GM21515 (cell line): ENCODE results near the gene C5orf58.
A peak's percentile ranks its signal among the peaks of the same experiment; 100 is the strongest.

Experiments
- ATAC-seq: cut with Tn5 transposase; IDR thresholded peaks from one replicate; pipeline ENCODE4 v1.9.1; 2021; ENCODE audit not compliant: unreplicated experiment

The C5orf58 gene

DNA sequence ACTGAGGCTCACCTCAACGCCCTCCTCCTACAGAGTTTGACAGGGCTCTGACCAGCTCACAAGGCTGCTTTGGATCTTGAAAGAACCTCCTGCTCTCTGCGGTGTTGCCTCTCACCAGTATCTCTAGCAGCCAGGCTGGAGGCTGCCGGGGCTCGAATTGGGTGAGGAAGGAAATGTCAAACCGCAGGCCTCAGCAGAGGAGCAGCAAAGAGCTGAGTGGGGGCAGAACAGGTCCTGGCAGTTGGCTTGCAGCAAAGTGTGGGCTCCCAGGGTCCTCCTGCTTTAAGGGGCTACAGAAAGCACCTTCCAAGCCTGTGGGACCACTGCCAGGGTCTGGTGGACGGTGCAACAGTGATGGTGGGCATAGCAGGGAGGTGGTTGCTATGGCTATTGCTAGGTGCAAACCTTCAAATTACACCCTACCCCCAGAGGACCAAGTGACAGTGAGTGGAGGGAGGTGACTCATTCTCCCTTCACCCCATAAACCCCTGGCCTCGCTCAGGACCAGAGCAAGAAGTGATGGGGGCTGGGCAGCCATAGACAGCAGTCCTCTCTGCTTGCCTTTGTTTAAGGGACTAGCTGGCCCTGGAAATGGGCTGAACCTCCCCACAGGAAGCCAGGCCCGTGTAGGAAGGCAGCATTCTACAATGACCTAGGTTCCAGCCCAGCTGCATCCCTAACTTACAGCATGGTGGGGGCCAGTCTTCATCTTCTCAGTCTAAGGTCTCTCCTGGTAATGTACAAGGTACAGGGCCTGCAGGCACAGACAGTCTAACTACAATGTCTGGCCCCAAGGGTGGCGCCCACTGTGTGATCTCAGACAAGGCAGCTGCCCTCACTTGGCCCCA, 46.0 kb downstream of the C5orf58 start:
- peak; percentile 94 for ATAC-seq

DNA sequence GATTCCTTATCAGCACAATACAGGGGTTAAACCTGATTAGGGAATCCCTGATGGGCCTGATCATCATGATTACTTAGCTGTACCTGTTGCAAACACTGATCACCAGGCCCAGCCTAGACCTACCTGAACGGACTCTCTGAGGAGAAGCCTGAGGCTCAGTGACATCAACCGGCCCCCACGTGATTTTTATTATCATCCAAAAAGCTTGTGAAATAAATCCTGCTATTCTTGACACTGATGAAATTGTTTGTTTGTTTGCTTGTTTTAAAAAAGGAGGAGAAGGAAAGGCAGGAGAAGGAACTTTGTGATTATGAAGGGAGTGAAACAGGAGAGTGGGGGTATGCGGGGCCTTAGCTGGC, 46.7 kb downstream of the C5orf58 start:
- no peak for ATAC-seq

DNA sequence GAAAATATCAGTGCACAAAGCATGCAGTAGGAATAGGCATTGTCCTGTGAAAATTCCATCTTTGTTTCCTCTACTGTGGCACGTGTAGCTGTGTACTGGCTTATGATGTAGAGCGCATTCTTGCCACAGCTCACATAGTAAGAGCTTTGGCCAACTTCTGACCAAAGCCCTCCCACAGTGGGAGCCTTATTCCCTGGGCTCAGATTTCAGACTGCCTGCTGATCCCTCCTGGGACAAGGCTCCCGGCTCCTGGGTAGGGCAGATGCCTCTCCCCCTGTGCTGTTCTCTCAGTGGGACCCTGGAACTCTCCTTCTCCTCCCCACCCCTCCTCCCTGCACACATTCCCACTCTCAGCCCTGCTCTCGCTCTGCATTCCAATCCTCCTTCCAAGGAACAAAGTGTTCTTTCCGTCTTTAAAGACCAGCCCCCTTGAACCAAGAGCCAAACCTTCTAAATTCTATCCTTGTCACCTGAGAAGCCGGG, 47.3 kb downstream of the C5orf58 start:
- ATAC-seq = no peak

DNA sequence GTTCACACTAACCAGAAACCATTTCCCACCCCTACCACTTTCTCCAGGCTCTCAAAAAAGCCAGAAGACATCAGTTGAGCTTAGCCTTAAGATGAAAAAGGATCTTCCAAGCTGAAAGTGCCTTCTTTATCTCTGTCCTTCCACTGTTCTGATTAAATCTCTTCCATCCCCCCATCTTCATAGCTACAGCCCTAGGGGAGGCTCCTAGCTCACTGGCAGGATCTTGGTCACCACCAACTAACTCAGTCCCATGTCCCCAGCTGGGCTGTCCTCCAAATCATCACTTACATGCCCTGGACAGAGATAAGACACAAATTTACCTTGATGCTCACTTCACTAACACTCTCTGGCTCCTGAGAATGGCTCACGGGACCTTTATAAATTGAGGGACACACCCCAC, 50.5 kb downstream of the C5orf58 start:
- no peak for ATAC-seq

DNA sequence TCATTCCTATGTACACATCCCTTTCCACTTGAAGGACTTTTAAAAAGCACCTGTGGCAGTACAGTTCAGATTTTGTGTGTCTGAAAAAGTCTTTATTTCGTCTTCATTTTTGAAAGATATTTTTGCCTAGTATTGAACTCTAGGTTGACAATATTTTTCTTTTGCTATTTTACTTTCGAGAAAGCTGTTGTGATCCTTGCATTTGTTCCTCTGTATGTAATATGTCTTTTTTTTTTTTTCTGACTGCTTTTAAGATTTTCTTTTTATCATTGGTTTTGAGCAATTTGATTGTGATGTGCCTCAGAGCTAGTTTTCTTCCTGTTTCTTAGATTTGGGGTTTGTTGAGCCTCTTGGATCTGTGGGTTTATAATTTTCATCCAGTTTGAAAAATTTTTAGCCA, 51.4 kb downstream of the C5orf58 start:
- ATAC-seq = no peak

DNA sequence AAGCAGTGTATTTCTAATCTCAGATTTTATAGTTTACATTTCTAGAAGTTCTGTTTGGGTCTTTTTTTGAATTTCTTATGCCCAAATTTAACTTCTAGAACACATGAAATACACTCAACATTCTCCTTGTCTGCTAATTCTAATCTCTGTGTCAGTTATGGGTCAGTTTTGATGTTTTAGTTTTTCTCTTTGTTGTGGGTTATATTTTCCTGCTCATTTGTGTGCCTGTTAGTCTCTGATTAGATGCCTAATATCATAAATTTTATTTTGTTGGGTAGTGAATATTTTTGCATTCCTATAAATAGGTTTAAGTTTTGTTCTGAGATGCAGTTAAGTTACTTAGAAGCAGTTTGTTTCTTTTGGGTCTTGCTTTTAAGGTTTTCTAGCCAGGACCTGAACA, 52.4 kb downstream of the C5orf58 start:
- ATAC-seq = no peak

DNA sequence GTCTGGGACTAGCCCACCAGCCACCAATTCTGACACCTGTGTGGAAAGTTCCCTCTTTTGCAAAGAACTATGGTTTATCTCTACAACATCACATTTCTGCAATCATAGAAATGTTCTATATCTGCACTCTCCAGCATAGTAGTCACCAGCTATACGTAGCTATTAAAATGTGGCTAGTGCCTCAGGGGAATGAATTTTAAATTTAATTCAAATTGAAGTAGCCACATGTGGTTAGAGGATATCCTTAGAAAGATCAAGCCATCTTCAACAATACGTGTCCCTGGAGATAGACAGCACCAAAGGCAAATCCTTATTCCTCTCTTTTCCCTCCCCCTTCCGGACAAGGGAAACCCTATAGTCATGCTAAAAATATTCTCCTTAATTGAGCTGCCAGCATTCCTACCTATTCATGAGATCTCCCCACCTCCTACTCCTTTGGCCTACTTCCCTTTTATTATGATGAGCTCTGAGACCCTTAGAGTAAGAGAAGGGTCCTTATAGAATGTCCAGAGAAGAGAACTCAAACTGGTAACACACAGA, 53.7 kb downstream of the C5orf58 start:
- ATAC-seq = no peak

DNA sequence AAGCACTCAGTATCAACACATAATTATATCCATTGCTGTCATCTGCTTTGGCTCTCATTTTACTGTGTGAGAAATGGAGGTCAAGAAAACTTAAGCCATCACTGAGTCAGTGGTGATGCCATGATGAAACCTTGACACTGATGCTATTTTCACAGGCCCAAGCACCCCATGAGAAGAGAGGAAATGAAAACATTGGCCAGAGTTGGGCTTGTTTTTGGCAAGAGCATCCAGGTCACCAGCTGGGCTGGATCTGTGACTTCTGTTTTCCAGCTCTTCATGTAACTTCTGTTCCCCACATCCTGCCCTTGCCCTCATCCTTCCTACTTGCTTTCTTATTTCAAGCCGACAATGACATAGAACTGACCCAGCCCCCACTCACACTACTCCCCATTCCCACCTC, 54.7 kb downstream of the C5orf58 start:
- no peak for ATAC-seq

DNA sequence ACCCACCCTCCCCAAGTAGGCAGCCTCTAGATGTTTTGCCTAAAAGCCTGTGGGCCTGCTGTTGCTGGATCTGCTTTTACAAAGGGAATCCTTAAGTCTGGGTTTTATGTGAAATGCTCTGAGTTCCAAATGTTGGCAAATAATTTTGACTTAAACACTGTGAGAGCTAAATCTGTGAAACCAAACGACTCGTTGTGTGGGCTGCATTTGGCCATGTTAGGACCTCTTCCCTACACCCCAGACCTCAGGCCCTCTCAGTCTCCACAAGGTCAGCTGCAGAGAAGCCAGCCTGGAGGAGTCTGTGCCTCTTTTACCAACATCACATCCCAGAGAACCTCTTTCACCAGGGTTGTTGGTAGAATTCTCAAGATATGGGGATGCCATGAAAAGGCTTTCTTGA, 55.4 kb downstream of the C5orf58 start:
- ATAC-seq = no peak

DNA sequence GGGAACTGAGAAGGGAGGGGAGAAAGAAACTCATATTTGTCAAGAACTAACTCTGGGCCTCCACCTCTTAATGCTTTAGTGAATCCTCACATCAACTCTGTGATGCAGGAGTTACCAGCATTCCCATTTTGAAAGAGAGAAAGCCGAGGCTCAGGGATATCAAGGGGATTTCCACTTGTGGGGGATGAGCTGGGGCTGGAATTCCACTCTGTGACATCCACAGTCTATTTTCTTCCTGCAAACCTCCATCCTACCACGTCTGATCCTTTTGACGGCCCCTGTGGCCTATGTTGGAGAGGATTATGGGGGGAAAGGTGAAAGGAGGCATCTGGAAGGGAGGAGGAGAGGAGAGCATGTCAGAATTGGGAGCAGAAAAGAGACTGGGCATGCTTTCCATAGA, 55.8 kb downstream of the C5orf58 start:
- ATAC-seq = no peak

DNA sequence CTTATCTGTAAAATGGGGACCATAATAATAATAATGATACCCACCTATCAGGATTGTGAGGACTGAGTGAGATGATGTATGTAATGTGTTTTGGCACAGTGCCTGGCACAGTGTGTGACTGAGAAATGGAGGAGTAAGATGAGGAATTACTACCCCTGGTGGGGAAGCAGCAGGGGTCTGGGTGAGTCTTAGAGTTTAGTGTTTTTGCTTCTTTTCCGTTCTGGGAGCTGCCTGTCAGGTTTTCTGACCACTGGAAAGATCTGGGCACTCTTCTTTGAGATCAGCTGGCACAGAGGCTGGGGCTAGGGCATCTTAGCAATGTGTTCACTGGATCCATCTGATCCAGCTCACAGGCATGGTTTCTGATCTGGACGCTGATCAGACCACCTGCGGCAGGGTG, 56.3 kb downstream of the C5orf58 start:
- ATAC-seq = no peak

DNA sequence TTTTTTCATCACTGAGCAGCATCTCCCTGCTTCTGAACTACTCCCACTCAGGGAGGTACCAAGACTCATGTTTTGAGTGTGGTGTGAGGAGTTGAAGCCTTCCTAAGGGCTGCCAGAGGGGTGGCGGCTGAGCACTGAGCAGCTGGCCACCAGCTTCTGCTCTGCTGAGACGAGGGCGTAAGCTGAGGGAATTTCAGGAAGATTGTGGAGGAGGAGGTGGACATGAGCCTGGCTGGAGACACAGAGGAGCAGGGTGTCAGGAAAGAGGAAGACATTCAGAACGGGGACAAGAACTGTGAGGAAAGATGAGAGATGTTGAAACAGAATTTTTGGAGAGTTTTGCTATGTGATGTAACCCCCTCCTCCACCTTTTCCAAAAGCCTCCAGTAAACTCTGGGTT, 57.0 kb downstream of the C5orf58 start:
- ATAC-seq = no peak

DNA sequence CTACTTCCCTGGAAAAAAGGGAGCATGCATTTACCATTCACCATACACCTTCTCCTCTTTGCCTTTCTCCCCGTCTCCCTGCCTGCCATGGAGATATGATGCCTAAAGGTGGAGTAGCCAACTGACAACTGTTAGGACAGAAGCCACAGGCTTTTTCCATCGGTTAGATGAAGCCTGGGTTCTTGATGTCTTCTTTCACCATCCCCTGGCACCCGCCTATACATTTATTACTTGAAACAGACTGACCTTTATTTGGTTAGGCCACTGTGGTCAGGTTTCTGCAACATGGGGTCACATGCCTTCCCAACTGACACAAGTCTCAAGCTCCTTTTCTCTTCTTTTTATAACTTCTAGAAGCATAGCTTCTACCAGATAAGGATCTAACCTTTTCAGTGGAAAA, 57.7 kb downstream of the C5orf58 start:
- no peak for ATAC-seq

DNA sequence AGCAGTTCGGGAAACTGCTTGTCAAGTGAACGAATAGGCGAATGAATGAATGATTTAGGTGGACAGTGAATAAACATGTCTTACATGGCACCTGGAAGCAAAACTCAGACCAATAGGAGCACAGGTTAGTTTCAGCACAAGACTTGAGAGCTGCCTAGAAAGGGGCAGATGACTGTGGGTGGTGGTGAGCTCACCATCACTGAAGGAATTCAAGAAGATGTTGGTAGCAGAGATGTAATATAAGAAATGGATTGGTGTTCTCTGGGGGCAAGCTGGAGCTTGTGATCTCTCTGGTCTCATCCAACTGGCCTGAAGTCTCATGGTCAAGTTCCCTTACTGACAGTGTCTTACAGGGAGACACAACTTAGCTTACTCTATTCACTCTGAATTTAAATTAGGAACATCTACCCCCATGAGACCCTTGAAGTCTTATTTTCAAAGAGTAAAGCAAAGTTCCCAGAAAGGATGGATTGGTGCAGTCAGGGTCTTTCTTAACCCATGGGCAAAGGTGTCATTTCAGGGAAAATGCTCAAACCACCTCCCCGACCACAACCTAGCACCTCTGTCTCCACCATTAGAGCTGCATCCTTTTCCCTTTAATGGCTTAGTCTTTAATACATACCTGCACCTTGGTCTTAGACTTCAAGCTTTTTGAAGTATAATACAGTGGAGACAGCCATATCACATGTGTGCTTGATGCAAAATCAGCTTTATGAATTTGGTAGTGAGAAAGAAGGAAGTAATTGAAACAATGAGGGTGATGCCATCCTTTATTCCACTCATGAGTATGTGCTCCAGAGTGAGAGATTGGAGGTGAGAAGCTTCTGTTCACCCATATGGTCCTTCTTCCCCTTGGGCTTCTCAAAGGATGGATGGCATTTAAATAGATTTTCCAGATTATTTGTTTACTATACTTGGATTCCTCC, 59.7 kb downstream of the C5orf58 start:
- ATAC-seq = no peak

DNA sequence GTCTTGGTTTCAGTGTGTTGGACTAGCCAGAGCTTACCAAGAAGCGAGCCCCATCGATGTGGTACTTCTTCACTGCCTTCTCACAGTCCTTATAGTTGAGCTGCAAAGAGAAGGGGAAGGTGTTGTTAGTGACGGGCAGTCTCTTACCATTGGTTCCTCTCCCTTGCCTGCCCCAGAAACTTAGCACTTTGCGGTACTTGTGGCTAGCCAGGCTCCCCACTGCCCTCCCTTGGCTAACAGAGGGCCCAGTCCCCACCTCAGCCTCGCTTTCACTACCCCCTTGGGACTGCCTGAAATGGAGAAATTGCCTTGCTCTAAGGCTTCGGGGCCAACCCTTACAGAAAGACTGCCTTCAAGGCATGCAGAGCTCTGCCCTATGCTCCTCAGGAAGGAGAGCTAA, 60.5 kb downstream of the C5orf58 start:
- peak; percentile 74 for ATAC-seq

DNA sequence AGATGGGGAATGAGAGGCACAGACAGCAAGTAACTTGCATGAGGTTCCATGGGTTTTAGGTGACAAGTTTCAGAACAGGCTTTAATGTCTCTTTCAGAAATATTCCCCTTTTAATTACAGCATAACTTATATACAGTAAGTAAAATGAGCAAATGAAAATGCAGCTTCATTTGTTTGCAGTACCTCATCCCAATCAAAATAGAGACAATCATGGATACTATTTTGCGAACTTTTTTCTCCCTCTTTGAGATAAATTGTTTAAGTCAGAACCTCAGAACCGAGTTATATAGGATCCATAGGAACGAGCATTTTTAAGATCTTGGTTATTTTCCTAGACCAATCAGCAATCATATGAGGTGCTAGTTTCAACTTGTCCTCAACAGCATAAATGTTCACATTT, 61.3 kb downstream of the C5orf58 start:
- no peak for ATAC-seq

DNA sequence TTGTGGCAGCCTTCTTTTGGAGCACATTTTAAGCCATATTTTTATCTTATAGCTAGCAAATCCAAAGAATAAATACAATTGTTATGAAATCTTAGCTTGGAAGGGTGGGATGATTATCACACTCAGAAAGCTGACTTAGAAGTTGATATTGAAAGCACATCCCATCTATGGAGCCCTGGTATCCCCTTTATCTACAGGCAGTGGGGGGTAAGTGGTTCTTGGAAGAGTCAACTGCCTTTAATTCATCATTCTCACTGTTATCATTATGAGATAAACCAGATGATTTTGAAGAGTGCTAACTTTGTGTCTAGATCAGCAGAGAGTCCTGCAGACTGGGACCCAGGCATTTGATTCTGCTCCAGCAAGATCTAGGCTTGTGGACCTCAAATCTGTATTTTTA, 61.8 kb downstream of the C5orf58 start:
- no peak for ATAC-seq
